HL-60 (cell line): ENCODE measurements around the gene SLC38A6.

Experiments
- CTCF ChIP-seq: IDR thresholded peaks from one replicate; pipeline ENCODE4 v1.5.1; 2011; ENCODE audit warnings: low read length, control low read depth, inconsistent platforms; ENCODE audit not compliant: insufficient read depth
- SPI1 ChIP-seq: IDR thresholded peaks from 2 replicates; pipeline ENCODE4 v1.6.1; 2012; ENCODE audit warnings: low read depth, mild to moderate bottlenecking, borderline replicate concordance

- TF ChIP-seq CTCF: no peak
- no peak for TF ChIP-seq SPI1
Observed at GRCh38 chr14:60986500-60986899, 5.5 kb downstream of the SLC38A6 start.
